GM18505 (cell line): ENCODE results near the gene FGD5.

Experiments used
- ATAC-seq: cut with Tn5 transposase; IDR thresholded peaks from one replicate; pipeline ENCODE4 v1.9.1; 2021; ENCODE audit not compliant: unreplicated experiment
- POLR2A ChIP-seq: IDR thresholded peaks from 4 replicates; pipeline ENCODE4 v1.6.1; 2011; ENCODE audit warnings: borderline replicate concordance; ENCODE audit not compliant: insufficient read depth, insufficient read length; ENCODE audit errors: extremely low read depth

Gene FGD5

GRCh38 chr3:14847613-14848541 is 29.1 kb downstream of the FGD5 start:
- no peak for ATAC-seq
- TF ChIP-seq POLR2A, result no peak

GRCh38 chr3:14848906-14849305 is 30.1 kb downstream of the FGD5 start:
- no peak for TF ChIP-seq POLR2A
- ATAC-seq, result no peak

GRCh38 chr3:14849638-14850230 is 31.0 kb downstream of the FGD5 start:
- TF ChIP-seq POLR2A, result no peak
- ATAC-seq, result no peak

- no peak for TF ChIP-seq POLR2A
- ATAC-seq, result no peak
Measured at GRCh38 chr3:14852058-14852594, 33.4 kb downstream of the FGD5 start.

- no peak for ATAC-seq
- TF ChIP-seq POLR2A, result no peak
Measured at GRCh38 chr3:14852717-14853116, 34.0 kb downstream of the FGD5 start.

GRCh38 chr3:14853271-14853951 is 34.6 kb downstream of the FGD5 start:
- ATAC-seq, result no peak
- no peak for TF ChIP-seq POLR2A

- no peak for ATAC-seq
- TF ChIP-seq POLR2A, result no peak
Measured at GRCh38 chr3:14857506-14857905, 38.7 kb downstream of the FGD5 start.

GRCh38 chr3:14858105-14858504 is 39.3 kb downstream of the FGD5 start:
- TF ChIP-seq POLR2A, result no peak
- ATAC-seq, result no peak

GRCh38 chr3:14859880-14860279 is 41.1 kb downstream of the FGD5 start:
- TF ChIP-seq POLR2A, result no peak
- no peak for ATAC-seq

- ATAC-seq, result no peak
- TF ChIP-seq POLR2A, result no peak
Measured at GRCh38 chr3:14861031-14861430, 42.3 kb downstream of the FGD5 start.

GRCh38 chr3:14861446-14862302 is 42.9 kb downstream of the FGD5 start:
- no peak for TF ChIP-seq POLR2A
- ATAC-seq, result no peak

GRCh38 chr3:14862303-14862660 is 43.5 kb downstream of the FGD5 start:
- ATAC-seq, result no peak
- TF ChIP-seq POLR2A, result no peak
